Stimulated activated CD8-positive, alpha-beta memory T cell treated with anti-CD3 and anti-CD28 coated beads, Interleukin-2, amount 100 ng/mL, for 48 hours (primary cell): ENCODE measurements around the gene KLHL36.

Source experiments
- DNase-seq, 2 donors: peaks; one replicate each; pipeline ENCODE4 v3.0.0-alpha.2; 2020; ENCODE audit warnings: low read depth in 2 of 2

The KLHL36 gene

DNA sequence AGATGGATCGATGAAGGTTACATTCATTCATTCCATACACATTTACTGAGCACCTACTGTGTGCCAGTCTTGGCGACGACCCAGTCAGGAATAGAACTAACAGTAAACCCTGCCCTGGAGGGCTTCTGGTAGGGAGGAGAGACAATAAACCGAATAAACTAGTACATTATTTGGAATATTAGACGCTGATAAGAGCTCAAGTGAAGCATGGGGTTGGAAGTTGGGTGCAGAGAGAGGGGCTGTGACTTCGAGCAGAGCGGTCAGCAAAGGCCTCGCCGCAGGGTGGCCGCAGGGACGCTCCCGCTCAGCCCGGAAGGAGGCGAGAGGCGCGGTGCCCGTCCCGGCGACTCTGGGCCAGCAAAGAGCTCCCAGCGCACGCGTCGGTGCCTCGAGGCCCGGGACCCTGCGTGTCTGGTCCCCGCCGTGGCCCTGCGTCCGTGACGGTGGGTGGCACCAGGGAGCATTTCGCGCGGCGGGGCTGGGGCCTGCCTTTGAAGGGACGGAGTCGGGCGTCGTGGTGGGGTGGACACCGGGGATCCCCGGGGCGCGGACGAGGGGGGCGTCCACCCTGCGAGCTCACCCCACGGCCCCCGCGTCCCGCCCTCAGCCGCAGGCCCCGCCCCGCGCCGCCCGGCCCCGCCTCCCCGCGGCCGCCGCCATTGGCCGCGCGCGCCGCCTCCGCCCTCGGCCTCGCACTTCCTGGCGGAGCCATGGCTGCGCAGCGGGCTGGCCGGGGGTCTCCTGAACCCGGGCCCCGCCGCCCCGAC is at the start of gene KLHL36:
KLHL36 (plus strand) TSS at position 684 of the 767 bp plus-strand sequence. CDS start 2,357 bp downstream, outside the sequence.
- DNase-seq, result peak; percentile 45 to 61

DNA sequence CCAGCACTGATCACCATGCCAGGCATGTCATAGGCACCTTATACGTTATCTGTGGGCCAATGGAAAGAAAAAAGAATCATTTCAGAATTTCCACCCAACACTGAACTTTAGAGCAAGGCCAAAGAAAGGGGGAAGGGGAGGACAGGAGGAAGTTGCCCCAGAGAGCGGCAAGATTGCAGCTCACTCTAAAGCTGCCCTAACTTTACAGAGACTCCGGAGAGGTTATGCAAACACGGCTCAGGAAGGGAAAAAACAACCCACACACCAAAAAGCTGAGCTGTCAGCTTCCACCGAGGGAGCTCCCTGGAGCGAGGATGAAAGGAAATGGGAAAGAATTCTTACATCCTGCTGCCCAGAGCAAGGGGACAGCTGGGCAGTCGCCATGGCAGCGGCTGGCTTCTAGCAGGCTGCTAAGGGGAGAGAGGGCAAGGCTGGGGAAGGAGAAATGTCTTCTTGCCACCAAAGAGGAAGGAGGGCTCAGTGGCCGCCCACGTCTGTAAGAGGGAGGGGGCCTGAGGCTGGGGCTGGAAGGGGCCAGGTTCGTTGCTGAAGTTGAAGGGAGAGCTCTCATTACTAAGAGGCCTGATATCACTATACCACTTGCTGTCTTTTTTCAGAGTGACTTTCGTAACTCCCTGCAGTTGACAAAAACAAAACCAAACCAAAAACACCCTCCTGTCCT is 48.6 kb upstream of the KLHL36 start:
- peak; percentile 65 to 69 for DNase-seq

DNA sequence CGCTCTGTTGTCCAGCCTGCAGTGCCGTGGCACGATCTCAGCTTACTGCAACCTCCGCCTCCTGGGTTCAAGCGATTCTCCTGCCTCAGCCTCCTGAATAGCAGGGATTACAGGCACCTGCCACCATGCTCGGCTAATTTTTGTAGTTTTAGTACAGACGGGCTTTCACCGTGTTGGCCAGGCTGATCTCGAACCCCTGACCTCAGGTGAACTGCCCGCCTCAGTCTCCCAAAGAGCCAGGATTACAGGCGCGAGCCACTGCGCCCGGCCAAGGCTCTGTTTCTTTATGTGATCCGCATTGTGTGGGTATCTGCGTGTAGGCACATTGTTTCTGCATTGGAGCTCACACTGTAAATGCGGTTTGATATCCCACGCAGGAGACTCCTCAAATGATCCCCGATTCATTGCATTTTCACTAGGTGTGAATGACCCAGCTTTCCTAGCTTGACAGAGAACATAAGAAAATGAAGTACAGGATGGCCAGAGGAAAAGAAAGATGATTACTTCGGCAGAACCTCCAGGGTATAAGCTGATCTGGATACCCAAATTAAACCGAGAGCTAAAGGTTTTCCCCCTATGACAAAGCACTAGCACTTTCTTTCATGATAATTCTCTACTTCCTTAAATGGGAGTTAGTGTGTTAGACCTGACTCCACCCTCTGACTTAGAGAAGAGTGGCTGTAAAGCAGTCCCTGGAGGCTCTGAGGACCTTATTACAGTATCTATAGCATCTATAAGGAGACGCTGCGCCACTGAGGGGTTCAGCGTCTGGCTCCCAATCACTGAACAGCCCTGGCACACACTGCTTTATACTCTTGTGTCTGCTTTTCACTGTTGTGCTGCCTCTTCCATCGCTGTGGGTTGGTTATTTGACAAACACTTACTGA is 47.7 kb upstream of the KLHL36 start:
- no peak for DNase-seq

DNA sequence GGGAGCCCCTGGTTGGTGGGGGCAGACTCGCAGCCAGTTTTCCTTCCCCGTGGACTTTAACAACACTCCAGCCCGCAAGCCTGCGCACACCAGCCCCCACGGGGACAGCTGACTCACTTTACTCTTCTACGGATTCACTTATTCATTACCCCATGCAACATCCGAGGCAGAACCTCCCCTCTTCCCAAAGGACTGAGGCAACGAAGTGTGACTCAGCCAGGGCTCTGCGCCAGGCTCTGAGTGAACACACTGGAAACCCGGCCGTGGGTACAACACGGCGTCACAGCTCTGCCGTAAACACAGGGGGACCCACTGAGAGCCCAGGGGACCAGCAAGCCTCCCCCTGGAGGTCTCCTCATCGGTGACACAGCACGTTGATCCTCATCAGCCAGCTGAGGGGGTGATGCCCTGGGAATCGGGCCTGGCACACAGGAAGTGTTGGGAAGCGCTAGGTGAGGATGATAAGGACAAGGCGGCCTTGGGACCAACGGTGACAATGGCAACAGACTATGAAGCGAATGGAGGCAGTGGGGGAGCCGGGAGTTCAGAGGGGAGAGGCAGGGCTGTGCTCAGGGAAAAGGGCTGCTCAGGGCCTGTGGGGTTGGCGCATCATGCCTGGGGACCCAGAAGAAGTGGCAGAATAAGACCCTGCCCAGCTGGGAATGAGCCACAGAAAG is 45.0 kb upstream of the KLHL36 start:
- DNase-seq, result peak in 1 of 2 donors; percentile 61

DNA sequence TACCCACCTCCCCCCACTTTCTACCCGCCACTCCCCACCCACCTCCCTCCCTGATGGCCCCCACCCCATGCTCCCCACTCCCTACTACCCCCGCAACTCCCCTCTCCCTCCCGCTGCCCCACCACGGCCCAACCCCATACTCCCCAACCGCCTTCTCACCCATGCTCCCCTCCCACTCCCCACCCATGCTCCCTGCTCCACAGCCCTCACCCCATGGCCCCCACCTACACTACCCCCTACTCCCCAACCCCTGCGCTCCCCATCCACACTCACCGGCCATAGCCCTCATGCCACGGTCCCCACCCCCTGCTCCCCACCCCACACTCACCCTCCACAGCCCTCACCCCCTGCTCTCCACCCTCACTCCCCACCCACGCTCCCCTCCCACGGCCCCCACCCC is 44.4 kb upstream of the KLHL36 start:
- DNase-seq, result no peak

DNA sequence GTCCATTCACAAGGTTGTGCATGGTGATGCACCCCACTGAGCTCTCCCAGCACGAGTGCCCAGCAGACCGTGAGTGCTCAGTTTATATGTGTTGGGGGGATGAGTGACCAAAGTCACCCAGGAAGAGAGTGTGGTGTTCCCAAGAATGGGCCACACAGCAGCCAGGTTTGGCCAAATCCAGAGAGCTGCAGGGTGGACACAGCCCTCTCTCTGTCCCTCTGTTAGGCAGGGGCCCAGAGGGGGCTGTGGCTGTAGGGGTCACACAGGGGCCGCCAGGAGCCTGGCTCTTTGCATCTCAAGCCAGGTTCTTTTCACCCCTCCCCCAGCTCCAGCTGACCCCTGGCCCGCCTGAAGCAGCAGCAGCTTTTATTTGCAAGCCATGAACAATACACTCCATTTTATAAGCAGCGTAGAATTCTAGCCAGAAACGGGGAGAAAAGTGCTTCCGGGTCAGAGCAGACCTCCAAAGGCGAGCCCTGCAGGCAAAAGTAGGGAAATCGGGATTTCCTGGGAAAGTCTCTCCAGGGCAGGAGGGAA is 43.8 kb upstream of the KLHL36 start:
- no peak for DNase-seq

DNA sequence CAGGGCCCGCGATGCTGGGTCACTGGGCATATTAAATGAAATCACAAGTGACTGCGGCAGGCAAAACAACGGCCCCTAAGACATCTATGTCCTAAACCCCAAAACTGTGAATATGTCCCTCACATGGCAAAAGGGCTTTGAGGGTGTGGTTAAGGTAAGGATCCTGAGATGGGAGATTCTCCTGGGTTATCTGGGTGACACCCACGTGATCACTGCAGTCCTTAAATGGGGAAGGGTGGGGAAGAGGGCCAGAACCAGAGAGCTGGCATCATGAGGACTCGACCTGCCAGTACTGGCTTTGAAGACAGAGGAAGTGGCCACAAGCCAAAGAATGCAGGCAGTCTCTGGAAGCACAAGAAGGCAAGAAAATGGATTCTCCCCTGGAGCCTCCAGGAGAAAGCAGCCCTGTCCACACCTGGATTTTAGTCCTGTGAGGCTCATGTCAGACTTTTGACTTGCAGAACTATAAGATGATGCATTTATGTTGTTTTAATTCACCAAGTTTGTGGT is 42.9 kb upstream of the KLHL36 start:
- no peak for DNase-seq

DNA sequence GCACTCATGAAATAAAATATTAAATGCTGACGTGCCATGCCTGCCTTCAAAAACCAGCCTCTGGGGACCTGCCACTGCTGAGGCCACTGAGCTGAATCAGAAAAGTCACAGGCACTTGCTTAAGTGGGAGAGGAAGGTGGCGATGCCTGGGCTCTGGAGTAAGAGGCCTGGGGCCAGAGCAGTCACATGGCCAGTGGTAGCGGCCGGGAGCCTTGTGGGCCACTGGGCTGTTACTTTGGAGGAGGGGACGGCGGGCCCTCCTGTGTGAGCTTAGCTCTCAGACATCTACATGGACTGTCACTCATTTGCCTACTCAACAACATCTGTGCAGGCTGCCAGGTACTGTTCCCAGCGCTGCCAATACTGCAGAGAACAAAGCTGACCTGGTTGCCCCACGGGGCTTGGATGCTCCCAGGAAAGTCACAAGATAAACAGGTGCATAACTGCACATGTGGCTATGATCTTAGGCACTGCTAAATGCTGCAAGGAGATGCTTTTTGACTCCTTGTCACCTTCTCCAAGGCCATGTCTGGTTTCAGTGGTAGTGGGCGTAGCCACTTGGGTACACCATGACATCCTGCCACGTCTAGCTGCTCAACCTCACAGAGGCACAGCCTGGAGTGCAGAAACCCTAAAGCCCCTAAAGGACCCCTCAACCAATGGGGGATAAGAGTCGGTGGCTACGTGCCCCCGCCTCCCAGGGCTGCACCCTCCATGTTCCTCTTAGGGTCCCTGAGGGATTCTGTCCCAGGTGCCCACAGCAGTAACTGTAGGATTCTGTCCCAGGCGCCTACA is 42.0 kb upstream of the KLHL36 start:
- DNase-seq, result no peak

DNA sequence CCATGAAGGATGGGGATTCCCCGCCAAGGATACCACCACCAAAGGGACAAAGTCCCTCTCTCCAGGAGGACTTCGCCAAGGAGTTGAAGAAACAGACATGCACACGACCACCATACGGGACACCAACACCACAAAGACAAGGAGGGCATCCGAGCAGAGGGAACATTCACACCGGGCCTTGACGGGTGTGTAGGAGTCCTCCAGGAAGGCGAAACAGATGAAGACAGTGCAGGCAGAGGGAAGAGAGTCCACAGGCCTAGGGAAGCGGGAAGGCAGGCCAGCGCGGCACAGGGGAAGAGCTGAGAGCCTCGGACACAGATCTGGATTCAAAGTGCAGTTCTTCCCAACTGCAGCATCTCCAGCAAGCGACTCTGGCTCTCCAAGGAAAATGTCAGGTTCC is 41.2 kb upstream of the KLHL36 start:
- DNase-seq, result no peak

DNA sequence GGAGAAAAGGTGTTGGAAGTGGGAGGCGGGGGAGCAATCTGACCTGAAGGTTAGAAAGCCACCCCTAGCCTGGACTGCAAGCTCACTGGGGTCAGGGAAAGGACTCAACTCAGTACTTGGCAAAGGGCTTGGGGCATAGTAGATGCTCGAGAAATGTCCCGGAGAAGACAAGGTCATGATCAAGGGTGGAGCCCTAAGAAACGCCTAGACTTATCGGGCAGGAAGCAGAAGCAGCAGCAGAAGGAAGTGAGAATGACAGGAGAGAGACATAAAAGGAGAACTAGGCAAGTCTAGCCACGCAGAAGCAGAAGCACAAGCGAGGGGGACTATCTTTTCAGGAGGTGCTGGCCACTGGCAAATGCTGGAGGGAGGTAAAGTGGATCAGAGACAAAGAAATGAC is 40.6 kb upstream of the KLHL36 start:
- DNase-seq, result no peak

DNA sequence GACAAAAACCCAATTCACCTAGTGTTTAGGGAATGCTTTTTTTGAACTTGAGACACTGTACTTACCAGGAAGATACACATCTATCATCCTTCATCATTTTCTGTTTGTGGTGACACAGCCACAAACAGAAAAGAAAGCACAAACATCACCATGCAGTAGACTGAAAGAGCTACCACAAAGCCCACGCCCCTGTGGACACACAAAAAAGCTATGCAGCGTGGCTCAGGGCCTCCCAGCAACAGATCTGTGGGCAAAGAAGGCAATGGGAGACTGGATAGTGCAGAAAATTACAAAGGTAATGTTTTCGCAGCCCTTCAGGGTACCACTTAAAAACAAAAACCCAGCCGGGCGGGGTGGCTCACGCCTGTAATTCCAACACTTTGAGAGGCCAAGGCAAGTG is 40.0 kb upstream of the KLHL36 start:
- no peak for DNase-seq

DNA sequence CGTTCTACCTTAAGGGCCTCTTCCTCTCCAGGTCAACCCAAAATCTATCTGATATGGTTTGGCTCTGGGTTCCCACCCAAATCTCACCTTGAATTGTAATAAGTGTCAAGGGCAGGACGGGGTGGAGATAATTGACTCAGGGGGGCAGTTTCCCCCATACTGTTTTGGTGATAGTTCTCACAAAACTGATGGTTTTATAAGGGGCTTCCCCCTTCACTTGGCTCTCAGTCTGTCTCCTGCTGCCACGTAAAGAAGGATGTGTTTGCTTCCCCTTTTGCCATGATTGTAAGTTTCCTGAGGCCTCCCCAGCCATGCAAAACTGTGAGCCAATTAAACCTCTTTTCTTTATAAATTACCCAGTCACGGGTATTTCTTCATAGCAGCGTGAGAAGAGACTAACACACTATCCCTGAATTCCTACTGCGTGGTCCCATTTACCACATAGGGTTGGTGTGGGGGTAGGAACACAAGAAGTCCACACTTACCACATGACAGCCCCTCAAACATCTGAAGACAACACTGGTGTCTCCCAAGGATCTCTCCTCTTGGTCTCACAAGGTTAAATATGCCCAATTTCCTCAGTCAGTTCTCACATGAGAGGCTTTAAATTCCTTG is 38.6 kb upstream of the KLHL36 start:
- no peak for DNase-seq

DNA sequence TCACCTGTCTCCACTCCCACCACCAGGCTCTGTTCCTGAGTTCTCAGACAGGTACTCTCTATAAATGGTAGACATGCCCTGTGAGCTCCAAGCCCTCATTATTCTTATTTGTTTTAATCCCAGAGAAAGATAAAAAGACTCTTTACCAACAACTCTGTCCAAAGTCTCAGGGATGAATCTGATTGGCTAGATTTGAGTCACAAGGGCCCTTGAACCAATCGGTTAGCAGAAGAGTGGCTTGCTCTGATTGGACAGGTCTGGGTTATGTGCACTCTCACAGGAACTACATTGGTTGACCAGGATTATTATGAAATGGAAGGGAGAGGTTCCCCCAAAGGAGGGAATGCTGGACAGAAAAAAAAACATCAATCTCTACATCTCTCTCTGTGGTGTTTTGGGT is 37.9 kb upstream of the KLHL36 start:
- no peak for DNase-seq

DNA sequence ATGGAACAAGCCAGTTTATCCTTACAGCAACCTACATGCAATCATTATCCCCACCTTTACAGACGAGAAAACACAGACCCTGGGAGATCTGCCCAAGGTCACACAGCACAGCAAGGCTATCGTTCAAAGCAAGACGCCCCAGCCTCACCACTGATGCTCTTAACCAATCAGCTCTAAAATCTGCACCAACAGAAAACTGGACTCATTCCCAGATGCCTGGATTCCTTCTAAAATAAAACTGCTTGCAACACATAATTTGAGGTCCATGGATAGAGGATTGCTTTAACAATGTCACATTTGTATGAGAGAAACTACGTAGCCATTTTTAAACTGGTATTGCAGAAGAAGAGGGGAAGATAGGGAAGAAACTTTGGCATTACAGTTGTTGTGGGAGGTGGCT is 37.3 kb upstream of the KLHL36 start:
- no peak for DNase-seq

DNA sequence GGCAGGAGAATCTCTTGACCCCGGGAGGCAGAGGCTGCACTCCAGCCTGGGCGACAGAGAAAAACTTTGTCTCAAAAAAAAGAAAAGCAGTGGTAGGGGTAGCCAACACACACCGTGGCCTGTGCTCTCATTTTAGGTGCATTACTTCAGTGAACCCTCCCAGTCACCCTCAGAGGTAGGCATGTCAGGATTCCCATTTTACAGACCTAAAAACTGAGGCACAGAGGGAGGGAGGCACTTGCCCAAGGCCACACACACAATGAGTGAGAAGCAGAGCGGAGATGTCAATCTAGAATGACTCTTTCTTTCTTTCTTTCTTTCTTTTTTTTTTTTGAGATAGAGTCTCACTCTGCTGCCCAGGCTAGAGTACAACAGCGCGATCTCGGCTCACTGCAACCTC is 35.6 kb upstream of the KLHL36 start:
- DNase-seq, result no peak

DNA sequence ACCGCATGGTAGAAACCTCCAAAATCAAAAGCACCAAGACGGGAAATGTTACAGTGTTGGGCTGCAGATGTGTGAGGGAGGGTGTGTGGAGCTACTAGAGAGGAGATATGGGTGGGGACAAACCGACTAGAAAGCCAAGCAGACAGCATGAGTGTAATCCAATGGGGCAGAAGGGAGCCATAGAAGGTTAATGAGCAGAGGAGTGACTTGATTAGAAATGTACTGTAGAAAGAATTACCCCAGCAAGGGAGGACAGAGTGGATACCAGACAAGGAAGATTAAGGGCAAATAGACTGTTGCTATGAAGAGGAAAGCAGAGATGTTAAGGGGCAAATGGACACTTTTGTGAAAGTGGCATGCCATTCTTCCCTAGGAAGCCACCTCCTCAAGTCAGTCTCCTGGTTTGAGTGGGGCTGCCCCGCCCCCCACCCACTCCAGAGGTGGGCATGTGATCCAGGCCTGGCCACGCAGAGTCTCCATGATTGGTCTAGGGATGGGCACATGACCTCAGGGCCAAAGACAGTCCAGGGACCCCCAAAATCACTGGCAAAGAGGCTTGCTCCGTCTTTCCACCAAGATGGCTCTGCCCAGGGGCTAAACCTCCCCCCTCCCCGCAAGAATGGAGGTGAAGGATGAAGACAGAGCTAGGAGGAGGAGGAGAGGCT is 34.8 kb upstream of the KLHL36 start:
- no peak for DNase-seq

DNA sequence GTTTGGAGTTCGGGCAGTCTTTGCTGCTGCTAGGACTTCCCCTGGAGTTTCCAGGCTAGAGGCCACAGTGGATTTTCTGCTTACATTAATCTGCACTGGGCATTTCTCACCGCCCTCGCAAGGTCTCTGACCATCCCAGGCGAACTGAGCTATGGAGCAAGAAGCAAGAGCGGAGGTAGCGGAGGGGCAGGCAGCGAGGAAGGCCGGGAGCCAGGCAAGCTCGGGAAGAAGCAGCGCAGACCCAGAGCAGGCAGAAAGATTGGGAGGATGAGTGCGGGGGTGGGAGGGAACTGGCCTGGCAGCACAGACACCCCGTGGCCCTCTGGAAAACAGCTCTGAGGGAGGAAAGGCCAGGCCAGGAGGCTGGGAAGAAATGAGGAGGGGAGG is 34.2 kb upstream of the KLHL36 start:
- DNase-seq, result no peak

DNA sequence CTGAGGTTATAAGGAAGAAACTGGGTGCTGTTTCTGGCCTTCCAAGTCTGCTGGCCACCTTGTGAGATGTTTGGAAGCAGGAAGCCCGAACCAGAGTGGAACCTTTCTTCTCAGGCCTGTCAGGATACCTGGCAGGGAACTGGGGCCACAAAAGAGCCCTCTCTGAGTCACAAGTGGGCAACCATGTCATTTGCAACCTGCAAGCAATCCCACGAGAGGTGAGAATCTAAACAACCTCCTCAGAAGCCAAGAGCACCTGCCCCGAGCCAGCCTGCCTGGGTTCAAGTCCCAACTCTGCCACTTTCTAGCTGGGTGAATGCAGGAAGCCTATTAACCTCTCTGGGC is 33.7 kb upstream of the KLHL36 start:
- DNase-seq, result no peak

DNA sequence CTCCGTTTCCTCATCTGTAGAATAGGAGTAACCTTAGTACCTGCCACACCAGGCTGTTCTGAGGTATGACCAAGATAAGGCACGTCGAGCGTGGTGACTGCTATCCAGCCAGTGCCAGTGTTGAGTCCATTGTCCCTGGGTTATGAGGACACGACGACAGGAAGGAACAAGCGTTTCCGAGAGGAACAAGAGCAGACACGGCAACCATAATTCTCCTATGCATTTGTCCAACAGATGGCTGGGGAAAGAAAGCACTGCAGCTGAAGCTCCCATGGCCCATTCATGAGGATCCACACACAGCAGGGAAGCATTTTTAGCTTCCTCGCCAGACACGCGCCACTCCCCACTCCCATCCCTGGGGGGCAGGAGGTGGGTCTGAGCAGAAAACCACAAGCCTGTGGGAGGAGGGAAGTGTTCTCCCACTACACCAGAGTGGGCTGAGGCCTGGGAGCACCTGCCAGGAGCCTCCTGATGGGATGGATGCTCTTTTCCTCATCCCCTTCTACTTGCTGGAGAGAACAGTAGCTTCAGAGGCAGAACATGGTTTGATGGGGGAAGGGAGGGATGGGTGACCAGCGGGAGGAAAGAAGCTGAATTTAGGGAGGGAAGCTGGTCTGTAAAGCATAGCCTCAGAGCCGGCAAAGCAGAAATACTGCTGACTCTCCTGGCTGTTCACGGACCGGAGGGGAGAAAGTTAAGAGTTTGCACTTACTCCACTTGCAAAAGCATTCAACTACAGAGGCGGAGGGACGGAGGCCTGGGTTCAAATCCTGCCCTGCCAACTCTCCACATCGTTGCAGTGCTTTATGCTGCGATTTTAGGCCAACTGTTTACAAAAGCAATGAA is 33.1 kb upstream of the KLHL36 start:
- DNase-seq, result no peak
